GM21381 (cell line): ENCODE results near the gene CPED1.
"Not testable (repeated sequence)": the region's sequence is repeated elsewhere in the genome, so short reads cannot be mapped to it uniquely, and the experiment has no call there.

Experiments used
- ATAC-seq: cut with Tn5 transposase; IDR thresholded peaks from one replicate; pipeline ENCODE4 v1.9.1; 2021; ENCODE audit warnings: mild to moderate bottlenecking, moderate library complexity; ENCODE audit not compliant: unreplicated experiment

Gene CPED1

GRCh38 chr7:121036776-121037175, 48.3 kb downstream of the CPED1 start:
- ATAC-seq: not testable (repeated sequence)

DNA sequence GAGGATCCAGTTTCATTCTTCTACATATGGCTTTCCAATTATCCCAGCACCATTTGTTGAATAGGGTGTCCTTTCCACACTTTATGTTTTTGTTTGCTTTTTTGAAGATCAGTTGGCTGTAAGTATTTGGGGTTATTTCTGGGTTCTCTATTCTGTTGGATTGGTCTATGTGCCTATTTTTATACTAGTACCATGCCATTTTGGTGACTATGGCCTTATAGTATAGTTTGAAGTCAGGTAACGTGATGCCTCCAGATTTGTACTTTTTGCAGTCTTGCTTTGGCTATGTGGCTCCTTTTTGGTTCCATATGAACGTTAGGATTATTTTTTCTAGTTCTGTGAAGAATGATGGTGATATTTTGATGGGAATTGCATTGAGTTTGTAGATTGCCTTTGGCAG, 48.8 kb downstream of the CPED1 start:
- not testable (repeated sequence) for ATAC-seq

DNA sequence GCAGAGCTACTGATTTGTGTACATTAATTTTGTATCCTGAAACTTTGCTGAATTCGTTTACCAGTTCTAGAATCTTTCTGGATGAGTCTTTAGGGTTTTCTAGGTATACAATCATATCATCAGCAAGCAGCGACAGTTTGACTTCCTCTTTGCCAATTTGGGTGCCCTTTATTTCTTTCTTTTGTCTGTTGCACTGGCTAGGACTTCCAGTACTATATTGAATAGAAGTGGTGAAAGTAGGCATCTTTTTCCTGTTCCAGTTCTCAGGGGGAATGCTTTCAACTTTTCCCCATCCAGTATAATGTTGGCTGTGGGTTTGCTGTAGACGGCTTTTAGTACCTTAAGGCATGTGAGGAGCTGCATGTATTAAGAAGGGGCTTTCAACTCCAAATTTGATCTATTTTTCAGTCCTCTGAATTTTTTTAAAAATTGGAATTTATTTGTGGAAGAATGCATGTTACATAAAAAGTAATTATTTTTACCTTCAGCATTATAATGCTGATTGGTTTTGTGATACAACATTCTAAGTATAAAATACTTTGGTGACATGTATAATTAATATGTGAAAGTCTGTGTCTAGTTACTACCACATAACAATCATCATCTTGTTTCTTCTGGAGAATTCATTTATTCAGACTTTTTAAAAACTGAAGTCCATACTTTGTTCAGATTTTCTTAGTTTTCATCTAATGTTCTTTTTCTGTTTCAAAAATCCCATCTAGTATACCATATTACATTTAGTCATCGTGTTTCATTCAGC, 49.6 kb downstream of the CPED1 start:
- no peak for ATAC-seq

GRCh38 chr7:121038717-121039509, 50.4 kb downstream of the CPED1 start:
- no peak for ATAC-seq

DNA sequence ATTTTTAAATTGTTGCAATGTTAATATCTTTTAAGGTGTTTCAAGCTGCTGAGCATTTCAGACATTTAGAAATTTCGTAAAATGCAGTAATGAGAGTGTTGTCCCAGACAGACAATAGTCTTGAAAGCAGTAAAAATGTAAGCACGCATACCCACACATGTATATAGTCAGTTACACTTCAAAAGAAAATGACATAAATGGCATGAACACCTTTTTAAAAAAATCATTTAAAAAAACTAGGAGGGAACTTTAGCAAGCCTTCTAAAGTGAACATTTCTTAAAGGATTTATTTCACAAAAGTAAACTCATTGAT, 51.0 kb downstream of the CPED1 start:
- ATAC-seq: no peak

DNA sequence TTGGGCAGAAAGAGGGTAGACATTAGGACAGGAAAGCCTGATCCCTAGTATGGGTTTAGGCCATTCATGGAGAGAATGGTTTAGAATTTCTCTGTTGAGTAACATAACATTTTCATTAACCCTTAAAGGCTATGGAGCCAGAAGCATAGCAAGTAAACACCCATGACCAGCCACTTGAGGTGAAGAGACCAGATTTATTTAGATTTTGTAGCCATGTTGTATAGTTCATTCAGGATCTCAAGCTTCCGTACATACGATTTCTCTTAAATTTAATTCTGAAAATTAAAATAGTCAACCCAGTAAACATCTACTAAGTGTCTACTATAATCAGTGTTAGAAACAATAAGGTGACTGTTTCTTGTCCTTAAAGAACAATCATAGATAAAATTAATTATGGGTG, 51.5 kb downstream of the CPED1 start:
- no peak for ATAC-seq

DNA sequence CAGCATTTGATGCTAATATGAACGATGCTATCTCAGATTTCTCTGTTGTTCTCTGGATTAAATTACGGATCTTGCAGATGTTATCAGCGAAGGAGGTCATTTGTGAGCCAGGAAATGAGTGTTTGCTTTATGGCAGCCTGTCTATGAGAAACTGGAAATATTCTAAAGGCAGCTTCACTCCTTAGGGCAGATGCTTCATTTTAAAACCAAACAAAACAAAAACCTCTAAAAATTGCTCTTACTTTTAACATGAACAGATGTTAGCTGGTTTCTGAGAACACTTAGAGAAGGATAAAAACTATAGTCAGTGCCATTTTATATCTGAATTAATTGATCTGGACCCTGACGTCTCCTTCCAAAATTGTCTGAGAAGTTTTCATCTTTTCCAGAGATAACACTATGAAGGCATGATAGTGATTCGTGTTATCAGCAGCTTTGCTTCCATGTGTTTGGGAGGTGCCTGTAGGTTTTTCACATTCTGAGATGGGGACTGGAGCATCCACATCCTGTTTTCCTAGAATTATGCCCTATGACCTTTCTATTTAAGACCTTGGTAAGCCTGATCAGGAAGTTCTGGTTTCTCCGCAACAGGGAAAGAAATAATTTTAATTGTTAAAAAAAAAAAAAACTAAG, 53.1 kb downstream of the CPED1 start:
- no peak for ATAC-seq

DNA sequence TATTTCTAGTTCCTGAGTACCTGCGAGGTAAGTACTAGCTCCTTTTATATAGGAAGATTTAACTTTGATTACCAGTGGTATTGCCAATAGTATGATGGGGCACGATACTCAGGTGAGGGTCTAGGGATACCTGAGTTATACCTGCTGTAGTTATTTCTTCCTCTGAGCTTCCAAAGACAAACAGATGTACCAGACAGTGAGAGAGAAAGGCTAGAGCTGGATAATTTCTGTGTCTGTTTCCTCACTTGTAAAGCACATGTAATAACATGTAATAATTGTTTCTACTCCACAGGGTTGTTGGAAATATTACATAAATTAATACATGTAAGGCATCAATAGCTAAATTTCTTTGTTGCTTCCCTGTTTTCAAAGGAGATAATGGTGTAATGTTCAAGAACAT, 53.7 kb downstream of the CPED1 start:
- no peak for ATAC-seq

- no peak for ATAC-seq
Measured at GRCh38 chr7:121042899-121043298, 54.4 kb downstream of the CPED1 start.

DNA sequence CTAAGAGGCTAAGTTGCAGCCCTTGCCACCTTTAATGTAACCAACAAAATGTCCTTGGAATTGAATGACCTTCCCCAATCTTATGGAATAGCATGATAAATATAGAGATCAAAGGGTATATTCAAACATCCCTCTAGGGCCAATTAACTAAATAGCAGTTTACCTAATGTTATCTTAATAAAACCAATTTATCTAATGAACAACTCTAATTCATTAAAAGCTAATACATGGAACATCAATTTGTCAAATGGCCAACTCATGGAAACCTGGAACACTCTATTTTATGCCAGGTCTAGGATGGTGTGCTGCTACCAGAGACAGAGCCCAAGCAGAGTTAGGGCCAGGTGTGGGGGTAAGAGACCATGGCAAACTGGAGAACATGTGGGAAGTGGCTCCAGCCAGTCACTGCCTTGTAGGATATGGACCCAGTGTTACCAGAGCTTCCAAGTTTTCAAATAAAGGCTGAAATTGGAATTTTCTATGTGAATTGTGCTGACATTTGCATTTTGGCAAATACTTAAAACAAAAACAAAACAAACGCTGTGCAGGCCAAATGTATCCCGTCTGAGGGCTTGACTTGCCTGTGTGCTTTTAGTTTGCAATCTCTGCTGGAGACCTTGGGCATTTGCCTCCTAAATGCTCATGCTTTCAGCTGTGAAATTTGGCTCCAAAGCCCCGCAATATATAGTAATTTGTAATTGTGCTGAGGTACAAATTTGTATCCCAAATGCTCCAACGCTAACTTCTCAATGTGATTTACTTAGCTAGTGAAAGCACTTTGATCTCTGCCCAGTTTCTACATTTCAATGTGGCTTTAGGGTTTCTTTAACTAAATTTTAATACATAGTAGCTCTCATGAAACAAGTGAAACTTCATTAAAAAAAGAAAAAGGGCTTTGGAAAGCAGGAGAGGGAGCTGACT, 55.1 kb downstream of the CPED1 start:
- no peak for ATAC-seq

GRCh38 chr7:121045090-121045489, 56.6 kb downstream of the CPED1 start:
- no peak for ATAC-seq

GRCh38 chr7:121046009-121046408, 57.5 kb downstream of the CPED1 start:
- ATAC-seq: no peak

- no peak for ATAC-seq
Measured at GRCh38 chr7:121046893-121047468, 58.5 kb downstream of the CPED1 start.

DNA sequence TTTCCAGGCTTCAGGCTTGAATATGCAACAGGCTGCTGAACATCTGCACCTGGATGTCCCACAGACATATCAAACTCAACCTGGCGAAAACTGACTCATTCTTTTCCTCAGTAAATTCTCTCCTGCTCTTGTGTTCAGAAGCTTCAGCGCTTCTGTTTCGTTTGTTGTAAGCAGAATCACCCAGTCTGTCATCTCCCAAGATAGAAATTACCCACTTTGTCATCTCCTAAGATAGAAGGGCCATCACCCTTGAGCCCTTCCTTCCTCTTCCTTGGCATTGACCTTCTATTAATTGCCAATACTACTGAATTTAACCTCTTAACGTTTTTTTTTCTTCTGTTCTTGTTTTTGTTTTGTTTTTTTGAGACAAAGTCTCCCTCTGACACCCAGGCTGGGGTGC, 59.7 kb downstream of the CPED1 start:
- ATAC-seq: no peak

- no peak for ATAC-seq
Measured at GRCh38 chr7:121049028-121049791, 60.7 kb downstream of the CPED1 start.

GRCh38 chr7:121049897-121050296, 61.4 kb downstream of the CPED1 start:
- ATAC-seq: no peak

DNA sequence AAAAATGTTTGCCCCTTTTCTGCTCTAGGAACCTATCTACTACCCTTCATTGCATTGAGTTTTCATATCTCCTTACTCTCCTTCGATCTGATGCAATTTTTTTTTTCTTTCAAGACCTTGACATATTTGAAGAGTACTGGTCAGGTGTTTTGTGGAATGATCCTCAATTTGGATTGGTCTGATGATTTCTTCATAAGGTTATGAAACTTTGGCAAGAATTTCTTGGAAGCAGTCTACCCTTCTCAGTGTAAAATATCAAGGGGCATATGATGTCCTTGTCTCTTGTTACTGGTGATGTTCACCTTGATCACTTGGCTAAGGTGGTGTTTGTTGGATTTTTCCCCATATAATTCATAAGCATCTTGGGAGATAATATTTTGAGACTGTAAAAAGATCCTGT, 64.7 kb downstream of the CPED1 start:
- no peak for ATAC-seq

GRCh38 chr7:121054925-121055324, 66.4 kb downstream of the CPED1 start:
- no peak for ATAC-seq

GRCh38 chr7:121057878-121058277, 69.4 kb downstream of the CPED1 start:
- ATAC-seq: no peak

DNA sequence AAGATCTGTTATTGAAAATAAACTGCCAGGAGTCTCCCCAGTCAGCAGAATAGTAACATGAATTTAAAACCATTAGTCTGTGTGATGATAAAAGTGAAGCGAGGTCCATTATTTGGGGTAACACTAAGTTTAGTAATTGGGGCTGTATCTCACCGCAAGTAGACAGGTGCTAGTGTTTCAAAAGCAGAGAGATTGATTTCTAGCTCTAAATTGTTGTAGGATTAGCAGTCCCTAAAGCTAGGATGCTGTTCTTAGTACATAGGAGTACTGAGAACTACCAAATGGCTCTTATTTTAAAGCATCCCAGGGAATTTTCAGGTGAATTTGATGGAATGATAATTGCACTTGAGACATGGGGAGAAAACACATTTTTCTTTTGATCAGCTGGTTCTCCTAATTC, 70.5 kb downstream of the CPED1 start:
- ATAC-seq: no peak
